Measurements from ENCODE around the gene P2RY2. TPM values are rescaled to one million over a fixed set of nuclear protein-coding genes. Genes with fewer than 3 reads are reported as not detected.

P2RY2 gene
- total and polyA plus RNA-seq, 2 donors (not counting 1 experiment from before 2014, with no cell fraction given): 0.05 to 0.17 TPM

DNA sequence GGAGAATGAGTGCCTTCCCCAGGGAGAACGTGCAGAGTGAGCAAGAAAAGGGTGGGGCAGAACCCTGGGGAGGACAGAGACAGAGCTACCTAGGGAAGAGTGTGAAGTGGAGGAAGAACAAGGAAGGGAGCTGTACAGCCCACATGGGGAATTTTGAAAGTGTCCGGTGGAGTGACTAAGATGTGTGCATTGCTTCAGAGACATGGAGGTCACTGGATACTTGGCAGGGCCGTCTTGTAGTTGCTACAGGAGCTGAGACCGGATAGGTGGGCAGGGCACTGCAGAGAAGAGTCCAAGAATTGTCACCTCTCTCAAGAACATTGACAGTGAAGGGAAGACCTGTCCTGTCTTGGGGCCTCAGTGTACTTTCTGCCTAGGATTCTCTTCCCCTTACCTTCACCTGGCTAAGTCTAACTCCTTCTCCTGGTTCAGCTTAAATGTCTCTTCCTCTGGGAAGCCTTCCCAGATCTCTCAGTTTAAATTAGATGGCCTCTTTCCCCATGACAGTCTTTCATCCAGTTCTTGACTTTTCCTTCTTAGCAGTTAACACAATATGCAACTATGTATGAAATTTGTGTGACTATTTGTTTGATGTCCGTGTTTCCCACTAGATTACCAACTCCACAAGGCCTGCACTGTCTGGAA lies 44.9 kb downstream of the P2RY2 start:
- H3K4me1 ChIP-seq (ENCODE audit: control insufficient read depth, extremely low read depth, insufficient read depth, low read length): peaks cover 6% of the 10 kb centered on the region
- H2AFZ ChIP-seq (ENCODE audit: low read length): no peak overlapping the region
- no peaks in the 10 kb centered on the region for H3K9me3 ChIP-seq (ENCODE audit: control insufficient read depth, insufficient read depth, low read depth, low read length)
- DNase-seq (ENCODE audit: low read depth in 2 of 2): peak; percentile 17 to 40
- no peak overlapping the region for H3K9ac ChIP-seq (ENCODE audit: insufficient read depth, low read length)
- no peaks in the 10 kb centered on the region for H3K36me3 ChIP-seq (ENCODE audit: control insufficient read depth, insufficient read depth, low read length)
- no peak overlapping the region for H3K4me2 ChIP-seq (ENCODE audit: extremely low read depth, insufficient read depth, low read length)
- H3K4me3 ChIP-seq (replicated peaks in 1 of 4; ENCODE audit: control extremely low read depth in 1 of 4, insufficient read depth in 1 of 4, low read depth in 3 of 4, low read length in 4 of 4): no peak overlapping the region
- no peaks in the 10 kb centered on the region for H3K79me2 ChIP-seq (ENCODE audit: control insufficient read depth, insufficient read depth, low read length)
- TF ChIP-seq EZH2 (IDR thresholded peaks at IDR 0.05; ENCODE audit: low read length, missing control alignments): no peak
- TF ChIP-seq, protein P1, sequence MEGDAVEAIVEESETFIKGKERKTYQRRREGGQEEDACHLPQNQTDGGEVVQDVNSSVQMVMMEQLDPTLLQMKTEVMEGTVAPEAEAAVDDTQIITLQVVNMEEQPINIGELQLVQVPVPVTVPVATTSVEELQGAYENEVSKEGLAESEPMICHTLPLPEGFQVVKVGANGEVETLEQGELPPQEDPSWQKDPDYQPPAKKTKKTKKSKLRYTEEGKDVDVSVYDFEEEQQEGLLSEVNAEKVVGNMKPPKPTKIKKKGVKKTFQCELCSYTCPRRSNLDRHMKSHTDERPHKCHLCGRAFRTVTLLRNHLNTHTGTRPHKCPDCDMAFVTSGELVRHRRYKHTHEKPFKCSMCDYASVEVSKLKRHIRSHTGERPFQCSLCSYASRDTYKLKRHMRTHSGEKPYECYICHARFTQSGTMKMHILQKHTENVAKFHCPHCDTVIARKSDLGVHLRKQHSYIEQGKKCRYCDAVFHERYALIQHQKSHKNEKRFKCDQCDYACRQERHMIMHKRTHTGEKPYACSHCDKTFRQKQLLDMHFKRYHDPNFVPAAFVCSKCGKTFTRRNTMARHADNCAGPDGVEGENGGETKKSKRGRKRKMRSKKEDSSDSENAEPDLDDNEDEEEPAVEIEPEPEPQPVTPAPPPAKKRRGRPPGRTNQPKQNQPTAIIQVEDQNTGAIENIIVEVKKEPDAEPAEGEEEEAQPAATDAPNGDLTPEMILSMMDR (conservative IDR thresholded peaks at IDR 0.05 in 1 of 2, IDR thresholded peaks at IDR 0.05 in 1 of 2; ENCODE audit: low read depth in 1 of 2, low read length in 2 of 2): no peak
- H4K20me1 ChIP-seq (ENCODE audit: control insufficient read depth, extremely low read depth, insufficient read depth, low read length): no peaks in the 10 kb centered on the region
- H3K27ac ChIP-seq (ENCODE audit: insufficient read depth, low read length): no peak overlapping the region
- peaks cover 14% of the 10 kb centered on the region for H3K27me3 ChIP-seq (ENCODE audit: control insufficient read depth, insufficient read depth, low read length)

GRCh38 chr11:73263640-73264039 lies 45.6 kb downstream of the P2RY2 start:
- Histone ChIP-seq H2AFZ (ENCODE audit: low read length) (no peak overlapping the region), H4K20me1 (ENCODE audit: control insufficient read depth, extremely low read depth, insufficient read depth, low read length) (no peaks in the 10 kb centered on the region)

GRCh38 chr11:73265278-73265810 lies 47.3 kb downstream of the P2RY2 start:
- no peak for TF ChIP-seq EZH2 (IDR thresholded peaks at IDR 0.05; ENCODE audit: low read length, missing control alignments)
- TF ChIP-seq, protein P1 (conservative IDR thresholded peaks at IDR 0.05 in 1 of 2, IDR thresholded peaks at IDR 0.05 in 1 of 2; ENCODE audit: low read depth in 1 of 2, low read length in 2 of 2): no peak
- peak in 1 of 2 donors; percentile 25 for DNase-seq (ENCODE audit: low read depth in 2 of 2)
- no peaks in the 10 kb centered on the region for H3K79me2 ChIP-seq (ENCODE audit: control insufficient read depth, insufficient read depth, low read length)

More at GRCh38 chr11:73263640-73264039, 45.6 kb downstream of the P2RY2 start:
- no peak overlapping the region for H3K9ac ChIP-seq (ENCODE audit: insufficient read depth, low read length)
- no peak overlapping the region for H3K4me2 ChIP-seq (ENCODE audit: extremely low read depth, insufficient read depth, low read length)
- no peak overlapping the region for H3K4me3 ChIP-seq (replicated peaks in 1 of 4; ENCODE audit: control extremely low read depth in 1 of 4, insufficient read depth in 1 of 4, low read depth in 3 of 4, low read length in 4 of 4)
- no peak for DNase-seq (ENCODE audit: low read depth in 2 of 2)
- H3K27ac ChIP-seq (ENCODE audit: insufficient read depth, low read length): no peak overlapping the region
- TF ChIP-seq, protein P1 (conservative IDR thresholded peaks at IDR 0.05 in 1 of 2, IDR thresholded peaks at IDR 0.05 in 1 of 2; ENCODE audit: low read depth in 1 of 2, low read length in 2 of 2): no peak
- no peak for TF ChIP-seq EZH2 (IDR thresholded peaks at IDR 0.05; ENCODE audit: low read length, missing control alignments)
- H3K9me3 ChIP-seq (ENCODE audit: control insufficient read depth, insufficient read depth, low read depth, low read length): no peaks in the 10 kb centered on the region
- H3K4me1 ChIP-seq (ENCODE audit: control insufficient read depth, extremely low read depth, insufficient read depth, low read length): no peaks in the 10 kb centered on the region
- no peaks in the 10 kb centered on the region for H3K36me3 ChIP-seq (ENCODE audit: control insufficient read depth, insufficient read depth, low read length)
- no peaks in the 10 kb centered on the region for H3K79me2 ChIP-seq (ENCODE audit: control insufficient read depth, insufficient read depth, low read length)
- H3K27me3 ChIP-seq (ENCODE audit: control insufficient read depth, insufficient read depth, low read length): peaks cover 16% of the 10 kb centered on the region

More at GRCh38 chr11:73265278-73265810, 47.3 kb downstream of the P2RY2 start:
- Histone ChIP-seq H3K4me2 (ENCODE audit: extremely low read depth, insufficient read depth, low read length) (no peak overlapping the region), H3K4me3 (replicated peaks in 1 of 4; ENCODE audit: control extremely low read depth in 1 of 4, insufficient read depth in 1 of 4, low read depth in 3 of 4, low read length in 4 of 4) (no peak overlapping the region), H4K20me1 (ENCODE audit: control insufficient read depth, extremely low read depth, insufficient read depth, low read length) (no peaks in the 10 kb centered on the region), H3K4me1 (ENCODE audit: control insufficient read depth, extremely low read depth, insufficient read depth, low read length) (no peaks in the 10 kb centered on the region), H3K27me3 (ENCODE audit: control insufficient read depth, insufficient read depth, low read length) (peaks cover 16% of the 10 kb centered on the region), H3K9me3 (ENCODE audit: control insufficient read depth, insufficient read depth, low read depth, low read length) (no peaks in the 10 kb centered on the region), H3K36me3 (ENCODE audit: control insufficient read depth, insufficient read depth, low read length) (no peaks in the 10 kb centered on the region), H3K9ac (ENCODE audit: insufficient read depth, low read length) (no peak overlapping the region), H3K27ac (ENCODE audit: insufficient read depth, low read length) (no peak overlapping the region), H2AFZ (ENCODE audit: low read length) (no peak overlapping the region)
